Hepatocyte (in vitro differentiated cells): ENCODE data around the gene CHEK1. TPM values are rescaled to one million over a fixed set of nuclear protein-coding genes. Genes with fewer than 3 reads are reported as not detected.
A peak's percentile ranks its signal among the peaks of the same experiment; 100 is the strongest.

Source experiments
- DNase-seq: peaks from one replicate; pipeline ENCODE4 v3.0.0-alpha.2; 2016; ENCODE audit warnings: low spot score
- H2AFZ ChIP-seq: fragments of 200-600 bp; sonication (generic); 2 replicates; pipeline ENCODE4 v1.6.0; 2016; ENCODE audit warnings: antibody characterized with exemption, mild to moderate bottlenecking
- H3K27ac ChIP-seq: fragments of 200-600 bp; sonication (generic); 2 replicates; pipeline ENCODE4 v1.5.1; 2016; ENCODE audit warnings: mild to moderate bottlenecking
- H3K27me3 ChIP-seq: fragments of 200-600 bp; sonication (generic); 2 replicates; pipeline ENCODE4 v1.6.1; 2016
- H3K36me3 ChIP-seq: fragments of 200-600 bp; sonication (generic); replicated peaks from 2 replicates; pipeline ENCODE4 v1.5.1; 2016; ENCODE audit warnings: low read depth; ENCODE audit not compliant: insufficient read depth
- H3K4me1 ChIP-seq: fragments of 200-600 bp; sonication (generic); 2 replicates; pipeline ENCODE4 v1.5.1; 2016; ENCODE audit warnings: mild to moderate bottlenecking, moderate library complexity; ENCODE audit not compliant: insufficient read depth
- H3K4me2 ChIP-seq: fragments of 200-600 bp; sonication (generic); 2 replicates; pipeline ENCODE4 v1.6.0; 2016
- H3K4me3 ChIP-seq: fragments of 200-600 bp; sonication (generic); 2 replicates; pipeline ENCODE4 v1.5.1; 2016; ENCODE audit warnings: mild to moderate bottlenecking
- H3K79me2 ChIP-seq: fragments of 200-600 bp; sonication (generic); 2 replicates; pipeline ENCODE4 v1.6.0; 2017; ENCODE audit warnings: mild to moderate bottlenecking
- H3K9me2 ChIP-seq: fragments of 200-600 bp; sonication (generic); replicated peaks from 2 replicates; pipeline ENCODE4 v1.6.0; 2017; ENCODE audit warnings: mild to moderate bottlenecking; ENCODE audit not compliant: insufficient read depth
- H3K9me3 ChIP-seq: fragments of 200-600 bp; sonication (generic); 2 replicates; pipeline ENCODE4 v1.5.1; 2016; ENCODE audit warnings: low read depth, mild to moderate bottlenecking
- H4K20me1 ChIP-seq: fragments of 200-600 bp; sonication (generic); 2 replicates; pipeline ENCODE4 v1.6.0; 2016; ENCODE audit warnings: mild to moderate bottlenecking; ENCODE audit not compliant: insufficient read depth, poor library complexity, severe bottlenecking
- EZH2 ChIP-seq: fragments of 200-600 bp; sonication (generic); IDR thresholded peaks from 2 replicates; pipeline ENCODE4 v1.6.1; 2016; ENCODE audit warnings: antibody characterized with exemption, mild to moderate bottlenecking, borderline replicate concordance
- EZH2phosphoT487 ChIP-seq: fragments of 200-600 bp; sonication (generic); IDR thresholded peaks from one replicate; pipeline ENCODE4 v1.6.1; 2018; ENCODE audit warnings: antibody characterized with exemption, mild to moderate bottlenecking, low read depth, moderate library complexity; ENCODE audit not compliant: unreplicated experiment, severe bottlenecking
- WGBS: methylation state at CpG from one replicate; pipeline ENCODE4 v1.1.6; 2016; ENCODE audit warnings: low lambda C conversion rate; ENCODE audit errors: missing lambda C conversion rate; 5-methylcytosine and 5-hydroxymethylcytosine counted together
- polyA plus RNA-seq: library from polyadenylated mRNA; unstranded; fragments of >200 nt; fragmentation: Nextera tagmentation; extraction: Ambion mirVana; gene quantifications from 2 replicates; pipeline ENCODE4 v1.2.1, GENCODE V29; 2016
- total RNA-seq: library from RNA; depleted of rRNA; stranded (reverse); fragments of >200 nt; gene quantifications from 2 replicates; pipeline ENCODE4 v1.2.3, GENCODE V29; 2014
- TF ChIP-seq, protein P1 (sequence below): fragments of 200-600 bp; sonication (generic); IDR thresholded peaks from 2 replicates; pipeline ENCODE4 v1.5.1; 2016; ENCODE audit warnings: antibody characterized with exemption, mild to moderate bottlenecking; ENCODE audit not compliant: poor library complexity

CHEK1 gene
- total and polyA plus RNA-seq, 2 experiments from 2014 or later = 8.8 to 16.3 TPM

DNA sequence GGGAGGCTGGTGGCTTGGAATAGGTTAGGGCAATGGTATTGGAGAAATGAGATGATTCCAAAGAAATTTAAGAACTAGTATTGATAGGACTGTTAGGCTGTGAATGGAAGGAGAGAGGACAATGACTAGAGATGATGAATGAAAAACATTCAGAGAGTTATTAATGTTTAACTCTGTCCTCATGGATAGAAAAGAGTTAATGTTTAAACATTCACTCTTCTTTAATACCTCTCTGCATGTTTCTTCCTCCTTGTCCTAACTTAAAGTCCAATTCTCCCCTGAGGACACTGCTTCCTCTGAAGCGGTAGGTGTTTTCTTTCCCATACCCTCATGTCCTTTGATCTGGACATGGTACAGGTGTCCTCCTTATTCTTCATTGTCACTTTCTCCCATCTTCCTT is 13.4 kb downstream of the CHEK1 start:
- no peaks in the 10 kb centered on the region for H3K27me3 ChIP-seq
- H3K36me3 ChIP-seq = no peaks in the 10 kb centered on the region
- H3K4me1 ChIP-seq = peaks cover 4% of the 10 kb centered on the region
- DNase-seq = no peak
- H3K4me3 ChIP-seq = no peak overlapping the region
- TF ChIP-seq EZH2 (no peak), EZH2phosphoT487 (no peak)
- TF ChIP-seq, protein P1, sequence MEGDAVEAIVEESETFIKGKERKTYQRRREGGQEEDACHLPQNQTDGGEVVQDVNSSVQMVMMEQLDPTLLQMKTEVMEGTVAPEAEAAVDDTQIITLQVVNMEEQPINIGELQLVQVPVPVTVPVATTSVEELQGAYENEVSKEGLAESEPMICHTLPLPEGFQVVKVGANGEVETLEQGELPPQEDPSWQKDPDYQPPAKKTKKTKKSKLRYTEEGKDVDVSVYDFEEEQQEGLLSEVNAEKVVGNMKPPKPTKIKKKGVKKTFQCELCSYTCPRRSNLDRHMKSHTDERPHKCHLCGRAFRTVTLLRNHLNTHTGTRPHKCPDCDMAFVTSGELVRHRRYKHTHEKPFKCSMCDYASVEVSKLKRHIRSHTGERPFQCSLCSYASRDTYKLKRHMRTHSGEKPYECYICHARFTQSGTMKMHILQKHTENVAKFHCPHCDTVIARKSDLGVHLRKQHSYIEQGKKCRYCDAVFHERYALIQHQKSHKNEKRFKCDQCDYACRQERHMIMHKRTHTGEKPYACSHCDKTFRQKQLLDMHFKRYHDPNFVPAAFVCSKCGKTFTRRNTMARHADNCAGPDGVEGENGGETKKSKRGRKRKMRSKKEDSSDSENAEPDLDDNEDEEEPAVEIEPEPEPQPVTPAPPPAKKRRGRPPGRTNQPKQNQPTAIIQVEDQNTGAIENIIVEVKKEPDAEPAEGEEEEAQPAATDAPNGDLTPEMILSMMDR = no peak
- H2AFZ ChIP-seq = no peak overlapping the region
- WGBS = 59% methylated on average over 1 of the region's 1 CpG
- H3K27ac ChIP-seq = no peak overlapping the region
- H4K20me1 ChIP-seq = no peaks in the 10 kb centered on the region
- H3K9me2 ChIP-seq = no peaks in the 10 kb centered on the region
- no peaks in the 10 kb centered on the region for H3K9me3 ChIP-seq
- no peaks in the 10 kb centered on the region for H3K79me2 ChIP-seq
- H3K4me2 ChIP-seq = peak overlapping the region; percentile 21

DNA sequence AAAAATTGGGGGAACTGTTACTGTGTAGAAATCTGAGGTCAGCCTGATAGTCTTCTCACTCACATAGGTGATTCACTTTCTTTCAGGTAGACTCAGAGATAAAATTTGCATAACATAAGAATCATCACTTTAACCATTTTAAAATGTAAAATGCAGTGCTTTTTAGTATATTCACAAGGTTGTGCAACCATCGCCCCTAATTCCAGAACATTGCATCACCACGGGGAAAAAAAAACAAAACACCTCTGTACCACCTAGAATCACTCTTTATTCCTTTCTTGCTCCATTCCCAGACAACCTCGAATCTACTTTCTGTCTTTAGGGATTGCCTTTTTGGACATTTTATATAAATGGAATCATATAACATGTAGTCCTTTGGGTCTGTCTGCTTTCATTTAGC is 20.9 kb downstream of the CHEK1 start:
- Histone ChIP-seq H2AFZ (no peak overlapping the region), H3K4me3 (no peak overlapping the region), H3K79me2 (no peaks in the 10 kb centered on the region), H3K4me1 (no peaks in the 10 kb centered on the region), H3K9me3 (no peaks in the 10 kb centered on the region), H3K9me2 (no peaks in the 10 kb centered on the region), H3K36me3 (peaks cover 3% of the 10 kb centered on the region), H3K27ac (no peak overlapping the region), H4K20me1 (no peaks in the 10 kb centered on the region), H3K4me2 (no peak overlapping the region), H3K27me3 (no peaks in the 10 kb centered on the region)
- no peak for TF ChIP-seq EZH2phosphoT487
- TF ChIP-seq, protein P1 = no peak
- TF ChIP-seq EZH2 = no peak
- no peak for DNase-seq
- 97% methylated on average over 3 of the region's 3 CpGs for WGBS

DNA sequence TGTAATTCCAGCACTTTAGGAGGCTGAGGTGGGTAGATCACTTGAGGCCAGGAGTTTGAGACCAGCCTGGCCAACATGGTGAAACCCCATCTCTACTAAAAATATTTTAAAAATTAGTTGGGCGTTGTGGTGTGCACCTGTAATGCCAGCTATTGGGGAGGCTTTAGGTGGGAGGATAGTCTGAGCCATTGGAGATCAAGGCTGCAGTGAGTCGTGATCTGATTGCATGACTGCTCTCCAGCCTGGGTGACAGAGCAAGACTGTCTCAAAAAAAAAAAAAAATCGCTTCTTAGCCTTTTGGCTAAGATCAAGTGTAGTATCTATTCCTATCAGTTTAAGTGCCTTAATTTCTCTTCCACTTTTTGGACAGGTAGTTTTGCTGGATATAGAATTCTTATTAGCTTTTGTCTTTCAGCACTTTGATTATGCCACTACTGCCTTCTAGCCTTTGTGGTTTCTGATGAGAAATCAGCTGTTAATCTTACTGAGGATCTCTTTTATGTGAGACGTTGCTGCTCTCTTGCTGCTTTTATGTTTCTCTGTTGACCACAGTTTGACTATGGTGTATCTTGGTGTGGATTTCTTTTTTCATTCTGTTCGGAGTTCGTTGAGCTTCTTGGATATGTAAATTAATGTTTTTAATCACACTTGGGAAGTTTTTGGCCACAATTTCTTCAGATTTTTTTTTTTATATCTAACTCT is 24.7 kb downstream of the CHEK1 start:
- Histone ChIP-seq H3K27me3 (no peaks in the 10 kb centered on the region), H3K9me3 (no peaks in the 10 kb centered on the region), H3K4me2 (no peak overlapping the region), H2AFZ (no peak overlapping the region), H3K4me3 (no peak overlapping the region), H3K9me2 (no peaks in the 10 kb centered on the region), H4K20me1 (no peaks in the 10 kb centered on the region), H3K79me2 (no peaks in the 10 kb centered on the region), H3K27ac (no peak overlapping the region), H3K4me1 (no peaks in the 10 kb centered on the region), H3K36me3 (peaks cover 3% of the 10 kb centered on the region)
- WGBS = 94% methylated on average over 6 of the region's 6 CpGs
- TF ChIP-seq EZH2 (no peak), EZH2phosphoT487 (no peak)
- TF ChIP-seq, protein P1 = no peak
- DNase-seq = no peak
